ENCODE measurements around the gene GNG7. TPM values are rescaled to one million over a fixed set of nuclear protein-coding genes. Genes with fewer than 3 reads are reported as not detected.
"Not testable (repeated sequence)": the region's sequence is repeated elsewhere in the genome, so short reads cannot be mapped to it uniquely, and the experiment has no call there.

GNG7 gene
- total RNA-seq, 2 experiments from 2014 or later = 1.2 to 2.2 TPM

DNA sequence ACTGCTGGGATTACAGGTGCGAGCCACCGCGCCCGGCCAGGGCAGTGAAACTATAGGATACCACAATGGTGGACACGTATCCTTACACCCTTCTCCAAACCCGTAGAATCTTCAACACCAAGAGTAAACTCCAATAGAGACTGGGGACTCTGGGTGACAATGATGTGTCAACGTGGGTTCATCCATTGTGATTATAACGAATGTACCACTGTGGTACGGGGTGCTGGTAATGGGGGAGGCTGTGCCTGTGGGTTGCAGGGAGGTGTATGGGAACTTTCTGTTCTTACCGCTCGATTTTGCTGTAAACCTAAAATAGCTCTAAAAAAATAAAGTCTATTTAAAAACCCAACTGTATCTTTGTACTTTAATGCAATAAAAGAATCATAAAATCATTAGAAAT lies 11.6 kb downstream of the GNG7 start:
- H3K27me3 Mint-ChIP-seq = no peaks in the 10 kb centered on the region
- H3K4me3 Mint-ChIP-seq = no peak overlapping the region
- ATAC-seq (ENCODE audit: low read depth) (no peak), DNase-seq (no peak)
- H3K27ac Mint-ChIP-seq = no peak overlapping the region
- H3K4me1 Mint-ChIP-seq = no peaks in the 10 kb centered on the region
- no peaks in the 10 kb centered on the region for H3K9me3 Mint-ChIP-seq
- no peaks in the 10 kb centered on the region for H3K36me3 Mint-ChIP-seq
- POLR2A ChIA-PET = no interaction called here

DNA sequence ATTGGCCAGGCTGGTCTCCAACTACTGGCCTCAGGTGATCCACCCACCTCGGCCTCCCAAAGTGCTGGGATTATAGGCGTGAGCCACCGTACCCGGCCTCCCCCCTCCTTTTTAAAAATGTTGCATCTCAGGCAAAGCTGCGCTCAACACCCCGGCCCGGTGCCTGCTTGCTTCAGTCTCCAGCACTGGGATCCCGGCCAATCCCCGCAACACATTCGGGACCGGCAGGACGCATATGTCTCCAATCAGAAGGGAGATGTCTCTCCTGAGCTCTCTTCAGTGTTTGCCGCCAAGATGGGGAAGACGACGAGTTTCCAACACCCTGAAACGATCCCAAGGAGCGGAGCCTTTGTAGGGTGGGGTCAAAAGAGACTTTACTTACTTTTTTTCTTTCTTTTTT lies 16.1 kb downstream of the GNG7 start:
- ATAC-seq (ENCODE audit: low read depth) = no peak
- no peak overlapping the region for H3K27ac Mint-ChIP-seq
- H3K4me1 Mint-ChIP-seq = no peaks in the 10 kb centered on the region
- POLR2A ChIA-PET = interaction anchor here (0.6 kb wide), 1 partner anchor 620 kb away, joined by 5 read pairs; no protein-coding TSS in a partner anchor
- no peak overlapping the region for H3K4me3 Mint-ChIP-seq
- no peaks in the 10 kb centered on the region for H3K27me3 Mint-ChIP-seq
- no peaks in the 10 kb centered on the region for H3K9me3 Mint-ChIP-seq
- DNase-seq = no peak
- H3K36me3 Mint-ChIP-seq = no peaks in the 10 kb centered on the region

DNA sequence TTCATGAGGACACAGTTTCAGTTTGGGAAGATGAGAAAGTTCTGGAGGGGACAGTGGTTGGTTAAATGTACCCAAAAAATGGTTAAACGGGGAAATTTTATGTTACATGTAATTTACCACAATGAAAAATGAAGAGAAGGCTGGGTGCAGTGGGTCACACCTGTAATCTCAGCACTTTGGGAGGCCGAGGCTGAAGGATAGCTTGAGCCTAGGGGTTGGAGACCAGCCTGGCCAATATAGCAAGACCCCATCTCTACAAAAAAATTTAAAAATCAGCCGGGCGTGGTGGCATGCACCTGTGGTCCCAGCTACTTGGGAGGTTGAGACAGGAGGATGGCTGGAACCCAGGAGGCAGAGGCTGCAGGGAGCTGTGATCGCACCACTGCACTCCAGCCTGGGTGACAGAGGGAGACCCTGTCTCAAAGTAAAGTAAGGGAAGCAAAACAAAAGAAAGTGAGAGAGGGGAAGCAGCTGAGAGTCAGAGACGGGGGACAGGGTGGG lies 17.2 kb downstream of the GNG7 start:
- DNase-seq (no peak), ATAC-seq (ENCODE audit: low read depth) (no peak)
- POLR2A ChIA-PET = no interaction called here
- no peak overlapping the region for H3K4me3 Mint-ChIP-seq
- H3K4me1 Mint-ChIP-seq = no peaks in the 10 kb centered on the region
- no peaks in the 10 kb centered on the region for H3K9me3 Mint-ChIP-seq
- no peaks in the 10 kb centered on the region for H3K36me3 Mint-ChIP-seq
- no peak overlapping the region for H3K27ac Mint-ChIP-seq
- H3K27me3 Mint-ChIP-seq = no peaks in the 10 kb centered on the region

- H3K27ac Mint-ChIP-seq = no peak overlapping the region
- peaks cover 2% of the 10 kb centered on the region for H3K9me3 Mint-ChIP-seq
- POLR2A ChIA-PET = interaction anchor here (0.7 kb wide), 1 partner anchor 1616 kb away, joined by 5 read pairs; no protein-coding TSS in a partner anchor
- ATAC-seq (ENCODE audit: low read depth) (no peak), DNase-seq (no peak)
- no peaks in the 10 kb centered on the region for H3K27me3 Mint-ChIP-seq
- no peak overlapping the region for H3K4me3 Mint-ChIP-seq
- H3K4me1 Mint-ChIP-seq = no peaks in the 10 kb centered on the region
- no peaks in the 10 kb centered on the region for H3K36me3 Mint-ChIP-seq
These were observed 19.0 kb downstream of the GNG7 start for GRCh38 chr19:2683430-2684003.

- peaks cover 3% of the 10 kb centered on the region for H3K9me3 Mint-ChIP-seq
- ATAC-seq (ENCODE audit: low read depth) (no peak), DNase-seq (no peak)
- H3K36me3 Mint-ChIP-seq = no peaks in the 10 kb centered on the region
- no peaks in the 10 kb centered on the region for H3K4me1 Mint-ChIP-seq
- H3K4me3 Mint-ChIP-seq = no peak overlapping the region
- POLR2A ChIA-PET = no interaction called here
- H3K27ac Mint-ChIP-seq = no peak overlapping the region
- no peaks in the 10 kb centered on the region for H3K27me3 Mint-ChIP-seq
These were observed 21.7 kb downstream of the GNG7 start for GRCh38 chr19:2680808-2681207.

- H3K27ac Mint-ChIP-seq = no peak overlapping the region
These were observed 23.1 kb downstream of the GNG7 start for GRCh38 chr19:2679439-2679838.

GRCh38 chr19:2678948-2679347 lies 23.5 kb downstream of the GNG7 start:
- H3K27me3 Mint-ChIP-seq; ATAC-seq (ENCODE audit: low read depth); H3K27ac Mint-ChIP-seq; H3K9me3 Mint-ChIP-seq; POLR2A ChIA-PET; DNase-seq; H3K4me3 Mint-ChIP-seq; H3K4me1 Mint-ChIP-seq; H3K36me3 Mint-ChIP-seq: not testable (repeated sequence)

More at GRCh38 chr19:2679439-2679838, 23.1 kb downstream of the GNG7 start:
- Mint-ChIP-seq H3K36me3 (no peaks in the 10 kb centered on the region), H3K9me3 (peaks cover 3% of the 10 kb centered on the region), H3K4me3 (no peak overlapping the region), H3K4me1 (no peaks in the 10 kb centered on the region), H3K27me3 (no peaks in the 10 kb centered on the region)
- no peak for ATAC-seq (ENCODE audit: low read depth)
- no peak for DNase-seq
- POLR2A ChIA-PET = no interaction called here

- no peak overlapping the region for H3K27ac Mint-ChIP-seq
- DNase-seq = no peak
These were observed 24.3 kb downstream of the GNG7 start for GRCh38 chr19:2678044-2678671.

GRCh38 chr19:2676823-2677222 lies 25.7 kb downstream of the GNG7 start:
- ATAC-seq (ENCODE audit: low read depth) (no peak), DNase-seq (no peak)
- POLR2A ChIA-PET = no interaction called here
- H3K9me3 Mint-ChIP-seq = peaks cover 3% of the 10 kb centered on the region
- H3K27ac Mint-ChIP-seq = no peak overlapping the region
- no peak overlapping the region for H3K4me3 Mint-ChIP-seq
- H3K27me3 Mint-ChIP-seq = no peaks in the 10 kb centered on the region
- H3K4me1 Mint-ChIP-seq = no peaks in the 10 kb centered on the region
- H3K36me3 Mint-ChIP-seq = no peaks in the 10 kb centered on the region

More at GRCh38 chr19:2678044-2678671, 24.3 kb downstream of the GNG7 start:
- Mint-ChIP-seq H3K27me3 (no peaks in the 10 kb centered on the region), H3K36me3 (no peaks in the 10 kb centered on the region), H3K9me3 (peaks cover 3% of the 10 kb centered on the region), H3K4me3 (no peak overlapping the region), H3K4me1 (no peaks in the 10 kb centered on the region)
- POLR2A ChIA-PET = no interaction called here
- no peak for ATAC-seq (ENCODE audit: low read depth)

- DNase-seq (no peak), ATAC-seq (ENCODE audit: low read depth) (no peak)
- Mint-ChIP-seq H3K4me1 (no peaks in the 10 kb centered on the region), H3K9me3 (peaks cover 3% of the 10 kb centered on the region), H3K27me3 (no peaks in the 10 kb centered on the region), H3K27ac (no peak overlapping the region), H3K4me3 (no peak overlapping the region), H3K36me3 (no peaks in the 10 kb centered on the region)
- POLR2A ChIA-PET = interaction anchor here (0.6 kb wide), 1 partner anchor 217 kb away, joined by 5 read pairs; no protein-coding TSS in a partner anchor
These were observed 26.6 kb downstream of the GNG7 start for GRCh38 chr19:2675892-2676291.

- ATAC-seq (ENCODE audit: low read depth) (no peak), DNase-seq (no peak)
- no peaks in the 10 kb centered on the region for H3K27me3 Mint-ChIP-seq
- no peak overlapping the region for H3K27ac Mint-ChIP-seq
- no peak overlapping the region for H3K4me3 Mint-ChIP-seq
- H3K9me3 Mint-ChIP-seq = no peaks in the 10 kb centered on the region
- H3K36me3 Mint-ChIP-seq = no peaks in the 10 kb centered on the region
- POLR2A ChIA-PET = no interaction called here
- no peaks in the 10 kb centered on the region for H3K4me1 Mint-ChIP-seq
These were observed 32.3 kb downstream of the GNG7 start for GRCh38 chr19:2670217-2670616.

- H3K9me3 Mint-ChIP-seq = no peaks in the 10 kb centered on the region
- H3K27me3 Mint-ChIP-seq = no peaks in the 10 kb centered on the region
- no peak overlapping the region for H3K27ac Mint-ChIP-seq
- DNase-seq (no peak), ATAC-seq (ENCODE audit: low read depth) (no peak)
- H3K4me1 Mint-ChIP-seq = no peaks in the 10 kb centered on the region
- no peak overlapping the region for H3K4me3 Mint-ChIP-seq
- H3K36me3 Mint-ChIP-seq = no peaks in the 10 kb centered on the region
- POLR2A ChIA-PET = no interaction called here
These were observed 34.2 kb downstream of the GNG7 start for GRCh38 chr19:2668175-2668763.

DNA sequence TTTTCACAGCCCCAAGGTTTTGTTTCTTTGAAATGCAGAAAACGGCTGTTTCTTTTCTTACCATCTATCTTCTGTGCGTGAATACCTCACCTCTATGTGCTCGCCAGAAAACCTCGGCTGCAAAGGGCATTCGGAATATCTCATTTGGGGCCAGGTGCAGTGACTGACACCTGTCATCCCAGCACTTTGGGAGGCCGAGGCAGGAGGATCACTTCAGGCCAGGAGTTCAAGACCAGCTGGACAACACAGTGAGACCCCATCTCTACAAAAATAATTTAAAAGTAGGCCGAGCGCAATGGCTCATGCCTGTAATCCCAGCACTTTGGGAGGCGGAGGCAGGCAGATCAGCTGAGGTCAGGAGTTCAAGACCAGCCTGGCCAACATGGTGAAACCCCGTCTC lies 35.1 kb downstream of the GNG7 start:
- H3K4me1 Mint-ChIP-seq, POLR2A ChIA-PET: not testable (repeated sequence)

More for the DNA sequence above, 35.1 kb downstream of the GNG7 start:
- not testable (repeated sequence) for DNase-seq; H3K9me3 Mint-ChIP-seq; H3K27ac Mint-ChIP-seq; H3K36me3 Mint-ChIP-seq; ATAC-seq (ENCODE audit: low read depth); H3K4me3 Mint-ChIP-seq; H3K27me3 Mint-ChIP-seq
